K562 (cell line): Measurements from ENCODE around the gene MLC1. TPM values are rescaled to one million over a fixed set of nuclear protein-coding genes. Genes with fewer than 3 reads are reported as not detected.
A peak's percentile ranks its signal among the peaks of the same experiment; 100 is the strongest.

ENCODE experiments used
- ATAC-seq: fragments of 200-7000 bp; cut with Tn5 transposase; 3 replicates; pipeline ENCODE4 v1.9.1; 2020; ENCODE audit warnings: moderate library complexity
- BruUV-seq: library from RNA; stranded (reverse); fragments of 400-500 nt; replicated peaks from 2 replicates; lab custom pipeline; 2021; lab: Mats Ljungman, UMichigan
- CTCF ChIA-PET: fragments of 300-600 bp; formaldehyde crosslinking; extraction: SDS; loops from one replicate; lab custom pipeline; 2021; ENCODE audit warnings: low intra/inter-chr PET ratio; lab: Yijun Ruan, JAX
- POLR2A ChIA-PET: fragments of 300-600, 350-650 bp; sonication (Branson Sonifier 250); formaldehyde crosslinking; extraction: SDS; loops from one replicate; lab custom pipeline; 2021; ENCODE audit warnings: antibody characterized with exemption, inconsistent platforms; lab: Yijun Ruan, JAX
- DNase-seq, 4 experiments: peaks; one replicate each; pipeline versions ENCODE4 v3.0.0 to v3.0.0-alpha.2; 2011 to 2018; ENCODE audit warnings: low spot score in 3 of 4, mixed read lengths in 3 of 4; ENCODE audit errors: extremely low read depth in 1 of 4
- FAIRE-seq: peaks from 2 replicates; lab custom pipeline; 2011; peaks lifted over from hg19 to GRCh38; lab: Jason Lieb, UNC
- H2AFZ ChIP-seq: 2 replicates; pipeline ENCODE4 v1.6.0; 2011; ENCODE audit warnings: low read depth, low read length, control low read depth, inconsistent platforms
- H3K27ac ChIP-seq: fragments of 200-600 bp; 3 replicates; pipeline ENCODE4 v1.8.0; 2011; ENCODE audit warnings: low read depth, mild to moderate bottlenecking, control low read depth, inconsistent platforms, low read length, moderate library complexity, mixed read lengths; ENCODE audit errors: extremely low read depth
- H3K27me3 ChIP-seq, 2 experiments: fragments of 300-600 bp in 1 of 2; 2 replicates in 1 of 2; 3 replicates in 1 of 2; pipeline versions ENCODE4 v1.6.0 to v1.8.0; 2011; ENCODE audit warnings: inconsistent platforms in 2 of 2, low read length in 2 of 2, mild to moderate bottlenecking in 1 of 2, mixed read lengths in 1 of 2, moderate library complexity in 1 of 2; ENCODE audit not compliant: control insufficient read depth in 2 of 2, insufficient read depth in 2 of 2
- H3K36me3 ChIP-seq: fragments of 300-600 bp; 3 replicates; pipeline ENCODE4 v1.8.0; 2011; ENCODE audit warnings: mild to moderate bottlenecking, low read length, inconsistent platforms; ENCODE audit not compliant: control insufficient read depth, insufficient read depth
- H3K4me1 ChIP-seq, 2 experiments: fragments of 200-600 bp in 1 of 2; replicated peaks in 1 of 2; 2 replicates in 1 of 2; 3 replicates in 1 of 2; pipeline versions ENCODE4 v1.5.1 to v1.8.0; 2011; ENCODE audit warnings: inconsistent platforms in 2 of 2, low read length in 2 of 2, mild to moderate bottlenecking in 1 of 2, mixed read lengths in 1 of 2, moderate library complexity in 1 of 2; ENCODE audit not compliant: control insufficient read depth in 2 of 2, insufficient read depth in 2 of 2
- H3K4me2 ChIP-seq: 2 replicates; pipeline ENCODE4 v1.6.1; 2011; ENCODE audit warnings: low read length, control low read depth, inconsistent platforms, mixed read lengths; ENCODE audit not compliant: insufficient read depth
- H3K4me3 ChIP-seq: fragments of 200-600 bp; sonication (generic), shearing (Covaris generic); 2 replicates; pipeline ENCODE4 v1.5.1; 2016; ENCODE audit warnings: control low read depth, inconsistent platforms
- H3K79me2 ChIP-seq: fragments of 200-600 bp; 3 replicates; pipeline ENCODE4 v1.8.0; 2011; ENCODE audit warnings: low read length, inconsistent platforms; ENCODE audit not compliant: control insufficient read depth, insufficient read depth
- H3K9ac ChIP-seq, 2 experiments: 2 replicates each; pipeline versions ENCODE4 v1.6.0 to v1.6.1; 2011; ENCODE audit warnings: low read depth in 2 of 2, low read length in 2 of 2, control low read depth in 1 of 2, inconsistent platforms in 1 of 2, mild to moderate bottlenecking in 1 of 2, mixed read lengths in 1 of 2; ENCODE audit not compliant: insufficient read depth in 1 of 2
- H3K9me1 ChIP-seq: one replicate; pipeline ENCODE4 v1.6.0; 2011; ENCODE audit warnings: inconsistent platforms, mild to moderate bottlenecking, low read length, moderate library complexity; ENCODE audit not compliant: control insufficient read depth, insufficient read depth
- H3K9me3 ChIP-seq: replicated peaks from 2 replicates; pipeline ENCODE4 v1.5.1; 2011; ENCODE audit warnings: low read depth, low read length, inconsistent platforms; ENCODE audit not compliant: control insufficient read depth, insufficient read depth
- H4K20me1 ChIP-seq: replicated peaks from 2 replicates; pipeline ENCODE4 v1.6.1; 2011; ENCODE audit warnings: low read length, inconsistent platforms, mixed read lengths; ENCODE audit not compliant: control insufficient read depth, insufficient read depth
- DMBX1 ChIP-seq: fragments of 250-450 bp; sonication (Bioruptor Pico); IDR thresholded peaks from 2 replicates; pipeline ENCODE4 v1.8.0; 2022; ENCODE audit warnings: inconsistent platforms, mild to moderate bottlenecking, moderate library complexity, borderline replicate concordance
- FOSL1 ChIP-seq: fragments of 200-800 bp; sonication (Bioruptor generic); conservative IDR thresholded peaks from 2 replicates; pipeline ENCODE4 v1.6.1; 2016; ENCODE audit warnings: missing genetic modification characterization, missing compliant biosample characterization
- PKNOX1 ChIP-seq: fragments of 450-650 bp; IDR thresholded peaks from 2 replicates; pipeline ENCODE4 v1.6.1; 2016
- REST ChIP-seq, 2 experiments: fragments of 450-650 bp; formaldehyde crosslinking in 1 of 2; IDR thresholded peaks; 2 replicates each; pipeline versions ENCODE4 v1.4.0 to v1.6.1; 2014 to 2020; ENCODE audit warnings: mild to moderate bottlenecking in 2 of 2, borderline replicate concordance in 1 of 2, low read depth in 1 of 2
- SNRNP70 ChIP-seq: fragments of 200-400 bp; formaldehyde crosslinking; optimal IDR thresholded peaks from 2 replicates; pipeline ENCODE3; 2017; ENCODE audit warnings: low read depth, low read length
- ZHX1 ChIP-seq: fragments of 150-350 bp; conservative IDR thresholded peaks from 2 replicates; pipeline ENCODE4 v1.6.1; 2014; ENCODE audit warnings: low read length
- ZNF431 ChIP-seq: sonication (generic); formaldehyde crosslinking; IDR thresholded peaks from 2 replicates; pipeline ENCODE4 v1.8.0; 2022; ENCODE audit warnings: mild to moderate bottlenecking, missing genetic modification reagents
- ZZZ3 ChIP-seq: fragments of 450-650 bp; IDR thresholded peaks from 2 replicates; pipeline ENCODE4 v1.6.1; 2016; ENCODE audit warnings: antibody characterized with exemption, mild to moderate bottlenecking, moderate library complexity
- WGBS: fragments of 100-300 bp; shearing (Covaris generic); methylation state at CpG from one replicate; pipeline ENCODE4 v1.1.6; 2016; ENCODE audit warnings: low coverage, mixed read lengths; ENCODE audit not compliant: insufficient coverage; ENCODE audit errors: missing lambda C conversion rate; 5-methylcytosine and 5-hydroxymethylcytosine counted together
- in situ Hi-C: fragments of 300-500 bp; cut with MboI; formaldehyde crosslinking; loops from 4 replicates; pipeline ENCODE4 v1.15.0; 2018; ENCODE audit warnings: inconsistent platforms, mixed read lengths
- intact Hi-C: fragments of 100-400 bp; cut with micrococcal nuclease; formaldehyde crosslinking; loops from 2 replicates; pipeline ENCODE4 v1.14.2; 2022
- polyA plus RNA-seq, 8 experiments: library from polyadenylated mRNA; depleted of rRNA in 4 of 8; stranded (reverse) in 5 of 8; unstranded in 3 of 8; fragments of >200 nt; fragmentation: Nextera tagmentation in 2 of 8; fragmentation: Illumina TruSeq in 1 of 8; extraction: Ambion mirVana in 2 of 8; extraction: Trizol in 1 of 8; gene quantifications; 2 replicates each; pipeline versions ENCODE4 v1.2.1 to v1.2.3, GENCODE V29; 2011 to 2014; ENCODE audit warnings: inconsistent platforms in 1 of 8, missing spikeins in 1 of 8
- total RNA-seq, 7 experiments: library from RNA; depleted of rRNA in 6 of 7; stranded (reverse); fragments of >200 nt in 6 of 7; fragmentation: Illumina TruSeq in 2 of 7; extraction: Trizol in 2 of 7; gene quantifications; 2 replicates each; pipeline versions ENCODE4 v1.2.1 to v1.2.3, GENCODE V29; 2011 to 2021; ENCODE audit warnings: low replicate concordance in 1 of 7

MLC1 gene
- total and polyA plus RNA-seq, 9 of the 15 experiments (the other 6 are each of a cell fraction or from before 2014, with no cell fraction given): 0.06 to 0.98 (median 0.39) TPM

- CTCF ChIA-PET: no interaction called here
- TF ChIP-seq ZNF431 (CRISPR knock-in tag) (peak; percentile 47; the same call in 1 of the 2 replicates), SNRNP70 (no peak), REST (IDR thresholded peaks at IDR 0.05; ENCODE audit: borderline replicate concordance) (peak; percentile 47), REST (CRISPR knock-in tag; IDR thresholded peaks at IDR 0.05; ENCODE audit: low read depth) (no peak), DMBX1 (CRISPR knock-in tag) (no peak), ZHX1 (no peak), FOSL1 (no peak), ZZZ3 (no peak), PKNOX1 (no peak)
These were observed 17.7 kb upstream of the MLC1 start for GRCh38 chr22:50102946-50103345.

More at GRCh38 chr22:50102946-50103345, 17.7 kb upstream of the MLC1 start:
- no peak overlapping the region for H3K4me3 ChIP-seq
- H3K9me1 ChIP-seq: no peaks in the 10 kb centered on the region
- WGBS: 23% methylated on average over 6 of the region's 11 CpGs
- H3K9me3 ChIP-seq: no peaks in the 10 kb centered on the region
- DNase-seq (peak; percentile 47 to 57 (median 52)), ATAC-seq (peak; percentile 70), FAIRE-seq (peak; percentile 6)
- no peaks in the 10 kb centered on the region for H4K20me1 ChIP-seq
- intact Hi-C loops: no loop called here
- H3K36me3 ChIP-seq: no peaks in the 10 kb centered on the region
- peak overlapping the region in 1 of 2 experiments; percentile 9; a peak in 1 of 4 replicates for H3K9ac ChIP-seq
- no peaks in the 10 kb centered on the region for H3K27me3 ChIP-seq
- peaks cover 16 to 18% of the 10 kb centered on the region in 2 experiments; a peak in 3 of 5 replicates for H3K4me1 ChIP-seq
- H3K79me2 ChIP-seq: no peaks in the 10 kb centered on the region
- no peak overlapping the region for H3K27ac ChIP-seq
- POLR2A ChIA-PET: interaction anchor here (1.4 to 4.3 kb wide), 2 partner anchors 14 to 18 kb away, joined by 4 to 26 read pairs; partner anchors contain the start of gene MLC1
- peak overlapping the region; percentile 93 for H2AFZ ChIP-seq
- in situ Hi-C loops: no loop called here
- no TSS peak for BruUV-seq
- no peak overlapping the region for H3K4me2 ChIP-seq
